GM18517 (cell line): ENCODE results near the gene MIA3.
A peak's percentile ranks its signal among the peaks of the same experiment; 100 is the strongest.
"Not testable (repeated sequence)": the region's sequence is repeated elsewhere in the genome, so short reads cannot be mapped to it uniquely, and the experiment has no call there.

Experiments used
- ATAC-seq: cut with Tn5 transposase; IDR thresholded peaks from one replicate; pipeline ENCODE4 v1.9.1; 2021; ENCODE audit warnings: mild to moderate bottlenecking, moderate library complexity; ENCODE audit not compliant: unreplicated experiment

The MIA3 gene

GRCh38 chr1:222618001-222618879 is at the start of gene MIA3:
MIA3 (plus strand) TSS chr1:222618097; CDS start chr1:222618111, 14 bp downstream.
- ATAC-seq = peak; percentile 49

GRCh38 chr1:222570837-222571236 is 47.1 kb upstream of the MIA3 start:
- no peak for ATAC-seq

GRCh38 chr1:222579316-222579715 is 38.6 kb upstream of the MIA3 start:
- ATAC-seq = no peak

- ATAC-seq = peak; percentile 50
Observed at GRCh38 chr1:222582099-222582774, 35.7 kb upstream of the MIA3 start.

GRCh38 chr1:222583079-222583478 is 34.8 kb upstream of the MIA3 start:
- peak; percentile 95 for ATAC-seq

GRCh38 chr1:222586842-222587241 is 31.1 kb upstream of the MIA3 start:
- ATAC-seq = no peak

- no peak for ATAC-seq
Observed at GRCh38 chr1:222588135-222588534, 29.8 kb upstream of the MIA3 start.

GRCh38 chr1:222589462-222590302 is 28.2 kb upstream of the MIA3 start, which contains the start of gene TAF1A:
TAF1A (minus strand) TSS chr1:222589933.
- peak; percentile 96 for ATAC-seq

- ATAC-seq = no peak
Observed at GRCh38 chr1:222592171-222592570, 25.7 kb upstream of the MIA3 start.

- ATAC-seq = no peak
Observed at GRCh38 chr1:222594789-222595188, 23.1 kb upstream of the MIA3 start.

GRCh38 chr1:222596696-222597095 is 21.2 kb upstream of the MIA3 start:
- ATAC-seq = no peak

GRCh38 chr1:222600281-222600680 is 17.6 kb upstream of the MIA3 start:
- ATAC-seq = no peak

- ATAC-seq = no peak
Observed at GRCh38 chr1:222601257-222601656, 16.6 kb upstream of the MIA3 start.

GRCh38 chr1:222606757-222607156 is 11.1 kb upstream of the MIA3 start:
- ATAC-seq = no peak

GRCh38 chr1:222609111-222609510 is 8.8 kb upstream of the MIA3 start:
- ATAC-seq = not testable (repeated sequence)

GRCh38 chr1:222610728-222611127 is 7.2 kb upstream of the MIA3 start:
- no peak for ATAC-seq

- ATAC-seq = no peak
Observed at GRCh38 chr1:222613627-222614026, 4.3 kb upstream of the MIA3 start.

GRCh38 chr1:222616525-222616924 is 1.4 kb upstream of the MIA3 start:
- no peak for ATAC-seq

- ATAC-seq = peak; percentile 87
Observed at GRCh38 chr1:222617367-222617951, 438 bp upstream of the MIA3 start.

GRCh38 chr1:222618880-222619596 is 1.1 kb downstream of the MIA3 start:
- ATAC-seq = no peak
